HG02763 (cell line): ENCODE data around the gene TXNDC12.

Experiments
- ATAC-seq: cut with Tn5 transposase; IDR thresholded peaks from one replicate; pipeline ENCODE4 v1.9.1; 2021; ENCODE audit warnings: mild to moderate bottlenecking, moderate library complexity; ENCODE audit not compliant: unreplicated experiment

TXNDC12 gene

DNA sequence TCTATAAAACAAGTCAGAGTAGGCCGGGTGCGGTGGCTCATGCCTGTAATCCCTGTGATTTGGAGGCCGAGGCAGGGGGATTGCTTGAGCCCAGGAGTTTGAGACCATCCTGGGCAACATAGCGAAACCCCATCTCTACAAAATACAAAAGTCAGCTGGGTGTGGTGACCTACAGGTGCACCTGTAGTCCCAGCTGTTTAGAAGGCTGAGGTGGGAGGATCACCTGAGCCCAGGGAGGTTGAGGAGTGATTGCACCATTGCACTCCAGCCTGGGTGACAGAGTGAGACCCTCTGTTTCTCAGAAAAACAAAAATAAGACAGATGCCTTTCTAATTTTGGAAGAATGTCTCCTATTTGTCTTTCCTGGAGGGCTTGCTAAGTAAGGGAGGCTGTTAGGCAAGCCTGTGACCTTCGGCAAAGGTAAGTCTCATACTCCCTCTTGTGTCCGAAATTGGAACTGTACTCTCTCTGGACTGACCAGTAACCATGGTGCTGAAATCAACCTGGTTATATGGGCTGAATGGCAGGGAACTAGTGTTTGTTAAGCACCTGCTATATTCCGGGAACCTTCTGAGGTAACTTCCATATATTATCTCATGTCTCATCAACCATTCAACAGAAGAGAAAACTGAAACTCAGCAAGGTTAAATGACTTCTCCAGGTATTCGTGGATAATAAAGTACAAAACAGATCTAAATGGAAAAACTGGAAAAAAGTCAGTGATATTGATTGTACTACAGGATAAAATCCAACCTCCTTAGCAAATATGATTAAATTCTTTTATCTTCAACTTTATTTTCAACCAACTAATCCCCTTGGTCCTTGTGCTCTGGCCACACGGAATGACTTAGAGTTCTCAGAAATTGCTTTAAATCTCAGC lies 52.7 kb downstream of the TXNDC12 start:
- peak; percentile 54 for ATAC-seq

DNA sequence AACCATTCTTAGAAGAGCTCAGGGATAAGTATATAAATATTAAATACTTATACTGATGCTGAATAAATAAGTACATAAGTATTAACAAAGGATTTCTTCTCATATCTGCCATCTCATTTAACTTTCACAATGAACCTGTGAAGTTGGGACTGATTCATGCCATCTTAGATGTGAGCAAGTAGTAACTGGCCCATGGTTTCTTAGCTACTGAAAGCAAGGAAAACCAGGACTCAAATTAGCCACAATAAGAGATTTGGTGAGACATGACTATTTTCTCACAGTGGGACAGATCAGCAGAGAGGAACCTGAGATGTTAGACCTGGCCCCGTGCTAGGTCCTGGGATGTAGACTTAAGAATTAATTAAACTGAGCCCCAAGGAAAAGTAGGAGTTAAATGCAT lies 56.3 kb downstream of the TXNDC12 start:
- no peak for ATAC-seq

DNA sequence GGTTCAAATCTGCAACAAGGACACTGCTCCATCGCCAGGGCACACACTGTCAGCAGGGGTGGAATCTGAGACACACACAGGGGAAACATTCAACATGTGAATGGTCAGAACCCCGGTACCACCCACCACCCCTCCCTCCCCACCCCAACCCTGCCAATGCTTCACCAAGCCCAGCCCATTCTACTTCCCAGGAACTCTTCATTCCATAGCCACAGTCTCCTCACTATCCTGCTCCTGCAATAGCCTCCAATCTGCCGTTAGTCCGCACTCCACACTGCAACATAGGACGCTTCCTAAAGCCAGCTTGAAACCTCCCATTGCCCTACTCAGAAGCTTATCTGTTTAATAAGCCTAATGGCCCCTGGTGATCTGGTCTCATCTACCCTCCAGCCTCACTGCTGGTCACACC lies 57.0 kb downstream of the TXNDC12 start:
- no peak for ATAC-seq

DNA sequence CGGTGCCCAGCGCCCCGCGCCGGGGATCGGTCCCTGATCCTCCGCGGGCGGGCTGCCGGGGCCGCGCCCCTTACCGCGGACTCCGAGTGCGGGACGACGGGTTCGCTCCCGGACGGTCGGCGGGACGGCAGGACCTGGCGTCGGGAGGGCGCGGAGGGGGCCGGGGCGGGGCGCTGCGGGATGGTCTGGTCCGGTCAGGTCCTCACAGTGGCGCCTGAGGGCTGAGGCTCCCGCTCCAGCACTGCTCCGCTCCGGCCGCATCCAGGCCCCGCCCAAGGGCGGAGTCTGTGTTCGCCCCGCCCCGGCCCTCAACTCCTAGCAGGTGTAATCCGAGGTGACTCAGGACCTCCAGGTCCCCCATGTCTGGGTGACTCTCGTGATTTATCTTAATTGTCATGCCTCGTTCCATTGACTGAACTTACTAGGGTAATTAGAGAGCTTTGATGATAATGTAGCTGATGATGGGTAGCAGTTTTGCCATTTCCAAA lies 64.5 kb downstream of the TXNDC12 start, which contains the start of gene RAB3B:
Gene RAB3B (minus strand): TSS at position 223 of the 488 bp plus-strand sequence. CDS start 13,583 bp downstream, outside the sequence.
- peak; percentile 51 for ATAC-seq

DNA sequence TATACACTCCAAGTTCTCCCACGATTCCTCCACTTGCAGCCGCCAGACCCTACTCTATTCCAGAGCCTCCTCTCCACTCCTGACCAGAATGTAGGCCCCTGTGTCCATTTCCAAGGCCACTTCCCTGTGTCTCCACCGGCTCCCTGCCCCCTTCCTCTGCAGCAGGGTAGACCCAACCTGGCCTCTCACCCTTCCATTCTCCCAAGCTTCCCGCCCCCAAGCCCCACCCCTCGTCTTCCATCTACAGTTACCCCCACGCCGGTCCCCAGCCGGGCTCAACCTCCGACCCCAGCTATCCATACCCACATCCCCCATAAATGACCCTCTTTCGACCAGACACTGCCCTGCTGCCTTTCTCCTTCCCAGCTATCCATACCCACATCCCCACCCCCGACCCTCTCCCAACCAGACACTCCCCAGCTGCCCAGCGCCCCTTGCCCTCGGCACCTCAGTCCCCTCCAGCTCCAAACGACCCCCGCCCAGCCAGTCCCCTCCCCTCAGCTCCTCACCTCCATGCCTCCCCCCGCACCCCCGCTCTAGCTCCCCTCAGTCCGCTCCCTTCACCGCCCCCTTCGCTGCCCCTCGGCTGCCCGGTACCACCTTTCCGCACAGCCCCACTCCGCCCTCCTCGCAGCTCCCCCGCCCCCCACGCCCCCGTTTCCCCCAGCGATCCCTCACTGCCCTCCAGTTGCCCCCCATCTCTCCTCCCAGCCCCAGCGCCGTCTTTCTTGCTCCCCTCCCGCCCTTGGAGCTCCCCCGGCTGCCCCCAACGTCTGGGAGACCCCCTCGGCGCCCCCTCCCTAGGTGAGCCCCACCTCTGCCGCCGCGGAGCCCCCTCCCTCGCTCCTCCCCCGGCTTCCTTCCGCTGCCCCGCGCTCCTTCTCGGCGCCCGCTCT lies 65.2 kb downstream of the TXNDC12 start:
- no peak for ATAC-seq

DNA sequence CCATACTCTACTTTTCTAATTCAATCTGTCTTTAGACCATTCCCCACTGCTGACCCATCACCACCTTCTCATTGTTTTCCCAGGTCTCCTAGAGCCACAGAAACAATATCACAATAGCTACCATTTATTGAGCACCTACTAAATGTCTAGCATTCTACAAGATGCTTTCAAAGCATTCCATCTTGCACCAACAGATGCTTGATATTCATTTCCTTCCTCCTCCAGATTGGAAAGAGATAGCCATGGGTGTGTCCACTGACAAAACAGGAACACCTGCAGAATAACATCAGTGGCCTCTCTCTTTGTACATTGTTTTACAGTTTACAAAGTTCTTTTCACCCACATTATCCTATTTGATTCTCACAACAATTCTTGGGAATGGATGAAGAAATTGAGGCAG lies 66.7 kb downstream of the TXNDC12 start:
- ATAC-seq, result no peak

DNA sequence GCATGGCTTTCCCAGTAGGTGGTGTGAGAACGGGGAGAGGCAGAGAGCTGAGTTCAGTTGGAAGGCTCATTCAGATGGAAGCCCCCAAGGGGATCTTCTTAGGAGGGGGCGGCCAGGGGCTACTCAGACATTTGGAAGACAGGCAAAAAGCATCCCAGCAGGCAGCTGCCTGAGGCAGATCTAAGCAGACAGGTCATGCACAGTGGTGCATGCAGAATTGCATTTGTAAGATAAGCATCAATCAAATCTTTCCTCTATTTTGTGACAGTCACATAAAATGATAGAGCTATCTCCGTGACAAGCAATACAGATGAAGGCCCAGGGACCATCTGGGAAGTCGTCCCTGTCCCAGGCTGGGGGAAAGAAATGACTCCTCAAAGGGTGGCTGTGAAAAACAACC lies 68.3 kb downstream of the TXNDC12 start:
- no peak for ATAC-seq

DNA sequence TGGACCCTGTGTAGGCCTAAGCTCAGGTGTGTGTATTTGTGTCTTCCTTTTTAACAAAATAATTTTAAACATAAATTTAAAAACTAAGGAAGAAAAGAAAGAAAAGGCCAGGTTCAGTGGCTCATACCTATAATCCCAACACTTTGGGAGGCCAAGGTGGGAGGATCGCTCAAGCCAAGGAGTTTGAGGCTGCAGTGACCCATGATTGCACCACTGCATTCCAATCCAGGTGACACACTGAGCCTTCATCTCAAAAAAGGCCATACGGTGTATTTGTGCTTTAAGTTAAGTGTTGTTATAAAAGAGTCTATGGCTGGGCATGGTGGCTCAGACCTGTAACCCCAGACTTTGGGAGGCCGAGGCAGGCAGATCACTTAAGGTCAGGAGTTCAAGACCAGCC lies 72.8 kb downstream of the TXNDC12 start:
- no peak for ATAC-seq

DNA sequence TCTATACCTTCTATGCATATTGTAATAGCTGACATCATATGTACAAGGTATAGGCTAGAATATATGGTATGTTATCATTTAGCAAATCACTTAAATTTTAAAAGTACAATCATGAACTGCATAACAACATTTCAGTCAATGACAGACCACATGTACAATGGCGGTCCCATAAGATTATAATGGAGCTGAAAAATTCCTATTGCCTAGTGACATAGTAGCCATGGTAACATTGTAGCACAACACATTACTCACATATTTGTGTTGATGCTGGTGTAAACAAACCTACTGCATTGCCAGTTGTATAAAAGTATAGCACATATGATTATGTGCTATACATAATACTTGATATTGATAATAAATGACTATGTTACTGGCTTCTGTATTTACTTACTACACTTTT lies 73.4 kb downstream of the TXNDC12 start:
- no peak for ATAC-seq

DNA sequence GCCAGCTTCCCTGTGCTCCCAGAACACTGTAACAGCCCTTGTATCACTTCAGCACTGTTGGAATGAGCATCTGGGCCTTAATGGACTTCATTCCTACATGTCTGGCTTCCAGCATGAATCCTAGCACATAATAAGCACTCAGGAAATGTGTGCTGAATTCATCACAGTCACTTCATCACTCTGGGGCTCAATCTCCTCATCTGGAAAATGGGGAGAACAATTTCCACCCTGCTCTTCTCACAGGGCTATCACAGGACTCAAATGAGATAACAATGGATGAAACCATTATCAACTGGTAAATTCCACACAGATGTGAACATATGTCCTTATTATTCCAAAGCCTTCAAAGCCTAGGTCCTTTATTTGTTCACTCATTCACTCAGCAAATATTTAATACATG lies 76.9 kb downstream of the TXNDC12 start:
- no peak for ATAC-seq

DNA sequence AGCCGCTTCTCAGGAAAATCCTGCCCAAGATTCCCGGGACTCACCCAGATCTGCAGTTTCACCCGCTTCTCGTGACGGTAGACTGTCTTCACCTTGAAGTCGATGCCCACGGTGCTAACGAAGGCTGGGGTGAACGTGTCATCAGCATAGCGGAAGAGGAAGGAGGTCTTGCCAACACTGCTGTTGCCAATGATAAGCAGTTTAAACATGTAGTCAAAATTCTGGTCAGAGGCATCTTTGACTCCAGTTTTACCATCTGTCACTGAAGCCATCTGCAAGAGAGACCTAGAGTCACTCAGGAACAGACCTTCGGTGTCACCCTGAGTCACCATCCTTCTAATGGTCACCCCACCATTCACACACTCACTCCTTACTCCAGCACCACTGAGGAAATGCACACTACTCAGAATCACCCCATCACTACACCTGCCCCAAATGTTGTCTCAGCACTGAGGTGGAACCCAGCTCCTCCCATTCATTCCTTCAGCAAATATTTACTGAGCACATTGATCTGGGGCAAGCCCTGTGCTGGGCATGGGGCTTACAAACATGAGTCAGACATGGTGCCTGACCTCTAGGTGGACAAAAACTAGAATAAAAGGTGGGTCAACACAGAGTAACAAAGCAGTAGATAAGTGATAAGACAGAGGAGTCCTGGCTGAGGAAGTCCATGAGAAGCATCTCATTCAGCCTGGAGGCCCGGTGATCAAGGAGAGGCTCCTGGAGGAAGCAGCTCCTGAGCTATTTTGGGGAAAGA lies 78.0 kb downstream of the TXNDC12 start:
- no peak for ATAC-seq

DNA sequence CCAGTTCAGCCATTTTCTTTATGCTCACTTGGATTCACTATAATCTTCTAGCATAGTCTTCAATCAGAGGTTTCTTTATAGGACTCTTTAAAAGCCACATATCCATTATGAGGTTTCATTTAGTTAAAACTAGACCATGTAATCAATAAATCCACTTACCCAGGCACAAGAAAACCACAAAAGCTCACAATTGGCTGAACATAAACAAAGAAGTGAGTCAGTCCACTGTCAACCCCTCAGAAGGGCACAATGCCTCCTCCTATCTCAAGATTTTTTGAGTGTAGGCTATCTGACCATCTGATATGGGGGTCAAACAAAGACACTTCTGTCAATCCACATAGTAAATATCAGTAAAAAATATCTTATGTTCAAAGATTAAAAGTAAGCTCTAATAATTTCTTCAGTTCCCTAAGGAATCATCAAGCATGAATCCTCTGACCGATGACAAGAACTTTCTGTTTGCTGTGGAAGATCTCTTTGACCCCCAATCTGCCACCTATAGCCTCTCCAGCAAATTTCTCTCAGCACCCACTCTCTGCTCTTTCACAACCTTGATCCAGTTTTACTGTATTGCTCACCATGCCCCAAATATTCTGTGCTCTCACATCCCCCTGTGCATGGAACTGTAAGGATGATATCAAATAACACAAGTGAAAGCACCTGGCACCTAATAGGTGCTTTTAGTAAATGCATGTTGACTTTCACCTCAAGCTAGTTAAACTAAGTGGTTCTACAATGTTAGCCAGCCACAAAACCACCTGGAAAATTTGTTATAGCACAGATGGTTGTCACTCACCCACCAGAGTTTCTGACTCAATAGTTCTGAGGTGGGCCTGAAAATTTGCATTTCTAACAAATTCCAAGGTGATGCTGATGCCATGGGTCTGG lies 81.2 kb downstream of the TXNDC12 start:
- ATAC-seq, result no peak
